Occipital lobe (tissue), 2 donors: ENCODE measurements around the gene RASA1. TPM values are rescaled to one million over a fixed set of nuclear protein-coding genes. Genes with fewer than 3 reads are reported as not detected.

Experiments
- small RNA-seq: library from RNA; depleted of rRNA; stranded (forward); fragments of <200 nt; gene quantifications from one replicate; pipeline ENCODE3, GENCODE V24; 2014
- total RNA-seq: library from RNA; depleted of rRNA; stranded (reverse); fragments of >200 nt; gene quantifications from one replicate; pipeline ENCODE4 v1.2.3, GENCODE V29; 2014

RASA1 gene
- total RNA-seq, 1 donor from 2014 or later: 73.2 TPM

Small RNA genes lying within 50 kb of the gene (small RNA-seq; reads per million reads assigned to genes)
- not detected for gene RN7SL629P
- gene RNU6-606P: not detected
- gene RNU6-727P: not detected

Other genes with a start within 250 kb of the RASA1 start
- gene CCNH, start 145.0 kb downstream of the RASA1 start, total RNA-seq: 184 TPM